ENCODE results near the gene FAM83F.

The FAM83F gene

GRCh38 chr22:40076702-40077645, 82.2 kb downstream of the FAM83F start:
- no peak for DNase-seq

GRCh38 chr22:40077646-40078016, 82.9 kb downstream of the FAM83F start:
- DNase-seq, result no peak

- no peak for DNase-seq
These were observed 86.9 kb downstream of the FAM83F start for GRCh38 chr22:40081662-40082061.

GRCh38 chr22:40082184-40082583, 87.4 kb downstream of the FAM83F start:
- DNase-seq, result no peak

GRCh38 chr22:40083794-40084193, 89.0 kb downstream of the FAM83F start:
- DNase-seq, result no peak

GRCh38 chr22:40084246-40084645, 89.5 kb downstream of the FAM83F start:
- no peak for DNase-seq

GRCh38 chr22:40088818-40089217, 94.1 kb downstream of the FAM83F start:
- DNase-seq, result no peak

Data from NCI-H2029 (cell line).